Fibroblast of peridontal ligament (primary cell): ENCODE results near the gene PLSCR4.

Experiments used
- DNase-seq: peaks from one replicate; pipeline ENCODE4 v3.0.0-alpha.2; 2010; ENCODE audit errors: extremely low read depth

PLSCR4 gene

DNA sequence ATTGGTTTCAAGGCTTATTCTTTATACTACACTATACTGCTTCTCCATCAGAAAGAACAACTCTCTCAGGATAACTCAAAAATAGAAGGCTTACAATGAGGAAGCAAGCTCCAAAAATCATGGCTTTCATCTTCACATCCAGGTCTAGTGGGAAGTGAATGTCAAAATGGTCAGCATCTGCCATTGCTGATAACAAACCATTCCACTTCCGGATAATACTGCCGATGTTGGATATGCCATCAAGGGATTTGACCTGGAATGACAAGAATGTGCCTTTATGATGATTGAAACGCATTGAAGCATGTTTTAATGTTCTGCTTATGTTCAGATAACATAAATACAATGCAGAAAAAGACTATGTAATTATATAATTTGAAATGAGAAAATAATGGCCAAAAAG is 55.9 kb downstream of the PLSCR4 start:
- DNase-seq: no peak

- DNase-seq: no peak
Observed at GRCh38 chr3:146191051-146191450, 59.9 kb downstream of the PLSCR4 start.

DNA sequence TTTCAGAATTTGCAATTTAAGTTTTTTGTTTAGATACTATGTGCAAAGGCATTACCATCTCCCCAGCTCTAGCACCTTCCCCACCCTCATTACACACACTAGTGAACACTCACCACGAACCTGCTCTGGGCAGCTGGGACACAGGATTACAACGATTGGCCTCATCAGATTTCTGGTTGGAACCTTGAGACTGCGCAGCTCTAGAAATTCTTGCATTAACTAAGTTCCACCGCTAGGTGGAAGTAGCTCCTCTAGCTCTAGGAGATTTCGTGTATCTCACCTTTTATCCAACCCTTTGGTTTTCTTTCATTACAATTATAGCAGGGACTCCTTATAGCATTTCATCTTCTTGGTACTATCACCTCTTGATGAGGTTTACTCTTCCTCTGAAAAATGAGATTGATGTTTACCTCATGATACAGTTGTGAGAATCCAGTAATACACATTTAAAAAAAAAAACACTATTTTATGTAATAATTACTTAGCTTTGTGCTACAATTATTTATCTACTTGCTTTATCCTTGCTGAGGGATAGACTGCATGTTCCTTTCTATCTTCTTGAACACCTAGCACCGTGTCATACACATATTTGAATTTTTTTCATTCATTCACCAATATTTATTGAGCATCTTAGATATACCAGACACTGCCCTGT is 61.3 kb downstream of the PLSCR4 start:
- DNase-seq: peak; percentile 76

- peak; percentile 75 for DNase-seq
Observed at GRCh38 chr3:146187334-146187950, 63.5 kb downstream of the PLSCR4 start.

DNA sequence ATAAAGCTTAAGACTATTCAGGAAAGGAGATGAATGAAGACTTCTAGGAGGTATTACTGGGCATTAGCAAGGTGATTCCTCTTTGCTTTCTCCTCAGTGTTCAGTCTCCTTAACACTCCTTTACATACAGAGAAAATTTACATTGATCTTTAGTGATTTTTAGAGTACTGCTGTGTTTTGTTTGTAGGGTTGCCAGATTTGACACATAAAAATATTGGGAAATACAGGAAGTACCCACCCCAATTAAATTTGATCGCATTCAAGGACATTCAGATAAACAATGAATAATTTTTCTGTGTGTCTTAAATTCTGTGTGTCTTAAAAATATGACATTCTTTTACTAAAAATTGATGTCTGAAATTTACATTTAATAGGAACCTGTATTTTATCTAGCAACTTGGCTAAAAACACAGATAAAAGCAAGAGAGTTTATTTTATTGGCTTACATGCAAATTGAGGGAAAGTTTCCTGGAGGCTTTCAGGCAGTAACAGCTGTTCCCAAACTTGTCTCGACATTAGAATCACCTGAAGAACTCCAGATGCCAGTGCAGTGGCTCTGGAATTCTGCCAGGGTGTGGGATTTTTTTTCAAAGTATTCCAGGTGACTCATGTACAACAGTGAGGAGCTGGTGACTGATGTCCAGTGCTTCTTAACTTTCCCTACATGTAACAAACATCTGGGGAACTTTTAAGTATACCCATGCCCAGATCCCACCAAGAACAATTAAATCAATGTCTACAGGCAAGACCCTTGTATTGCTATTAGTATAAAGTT is 66.5 kb downstream of the PLSCR4 start:
- no peak for DNase-seq

DNA sequence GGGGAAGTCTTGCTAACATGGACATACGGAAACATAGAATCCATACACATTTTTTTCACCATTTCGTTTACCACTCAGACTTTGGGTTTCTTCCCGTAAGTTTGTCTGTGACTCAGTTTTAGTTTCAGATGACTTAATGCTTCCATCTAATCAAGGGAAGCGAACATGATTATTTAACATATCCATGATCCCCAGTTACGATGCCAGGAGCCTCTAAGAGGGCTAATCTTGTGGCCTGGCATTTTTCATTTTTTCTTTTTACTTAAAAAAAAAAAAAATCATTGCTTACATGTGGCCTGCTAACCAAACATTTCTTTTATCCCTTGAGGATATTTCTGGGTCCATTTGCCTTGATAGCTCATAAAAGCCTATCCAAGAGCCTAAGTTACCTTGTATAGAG is 69.7 kb downstream of the PLSCR4 start:
- DNase-seq: peak; percentile 96

- no peak for DNase-seq
Observed at GRCh38 chr3:146180376-146180775, 70.5 kb downstream of the PLSCR4 start.

DNA sequence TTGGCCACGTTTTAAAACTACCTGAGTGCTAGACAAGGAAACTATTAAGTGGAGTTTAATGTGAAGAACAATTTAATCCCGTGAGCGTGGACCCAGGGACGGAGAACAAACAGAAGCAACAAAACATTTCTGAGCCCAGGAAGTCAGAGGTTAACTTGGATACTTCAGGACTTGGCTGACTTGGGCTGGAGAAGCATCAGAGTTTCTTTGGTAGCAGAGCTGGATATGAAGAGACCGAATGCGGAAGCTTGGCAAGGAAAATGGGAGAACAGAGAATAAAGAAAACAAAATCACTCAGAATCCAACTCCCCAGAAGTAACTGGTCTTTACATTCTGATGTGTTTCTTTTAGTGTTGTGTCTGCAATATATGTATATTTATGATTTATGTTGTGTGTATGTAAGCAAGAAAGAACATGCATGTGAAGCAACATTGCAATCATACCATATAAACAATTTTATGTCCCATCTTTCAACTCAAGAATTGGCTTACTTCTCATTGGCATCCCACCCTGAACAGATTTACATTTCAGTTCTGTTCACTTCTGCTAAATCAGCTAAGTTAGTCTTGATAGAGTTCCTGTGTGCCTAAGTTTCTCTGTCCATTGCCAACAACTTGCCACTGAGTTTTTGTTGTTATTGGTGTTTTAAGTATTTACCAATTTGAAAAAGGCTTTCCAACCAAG is 72.8 kb downstream of the PLSCR4 start:
- no peak for DNase-seq

DNA sequence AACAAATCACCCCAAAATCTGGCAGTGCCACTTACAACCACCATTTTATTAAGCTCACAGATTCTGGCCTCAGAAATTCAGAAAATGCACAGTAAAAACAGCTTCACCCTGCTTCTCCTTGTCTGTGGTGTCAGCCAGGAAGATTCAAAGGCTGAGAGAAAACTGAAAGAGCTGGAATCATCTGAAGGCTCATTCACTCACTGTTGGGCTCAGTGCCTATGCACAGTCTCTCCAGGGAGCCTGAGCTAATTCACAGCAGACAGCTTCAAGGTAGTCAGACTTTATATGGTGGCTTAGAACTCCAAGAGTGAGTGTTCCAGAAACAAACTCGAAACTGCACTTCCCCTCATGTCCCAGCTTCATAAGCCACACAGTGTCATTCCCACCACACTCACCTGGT is 73.4 kb downstream of the PLSCR4 start:
- peak; percentile 77 for DNase-seq

GRCh38 chr3:146177072-146177471 is 73.8 kb downstream of the PLSCR4 start:
- DNase-seq: no peak

DNA sequence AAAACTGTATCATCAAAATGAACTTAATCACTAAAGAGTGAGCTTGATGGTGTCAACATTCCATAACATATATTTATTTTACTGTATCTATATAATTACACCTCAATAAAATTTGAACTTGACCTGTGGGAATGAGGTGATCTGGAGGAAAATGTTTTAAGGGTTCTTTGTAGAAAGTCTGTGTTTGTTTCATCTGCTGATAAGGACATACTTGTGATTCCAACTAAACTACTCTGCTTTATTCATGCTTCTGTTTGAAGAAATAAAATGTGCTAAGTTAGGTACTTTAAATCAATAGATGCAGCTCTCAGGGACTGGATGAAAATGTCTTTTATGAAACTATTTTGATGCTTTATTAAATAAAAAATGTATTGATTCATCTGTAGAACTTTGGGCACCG is 78.3 kb downstream of the PLSCR4 start:
- no peak for DNase-seq

GRCh38 chr3:146170591-146170990 is 80.3 kb downstream of the PLSCR4 start:
- no peak for DNase-seq

GRCh38 chr3:146169891-146170290 is 81.0 kb downstream of the PLSCR4 start:
- no peak for DNase-seq

- DNase-seq: peak; percentile 72
Observed at GRCh38 chr3:146166826-146167225, 84.1 kb downstream of the PLSCR4 start.

GRCh38 chr3:146166415-146166821 is 84.5 kb downstream of the PLSCR4 start:
- DNase-seq: peak; percentile 91

- DNase-seq: no peak
Observed at GRCh38 chr3:146165877-146166276, 85.0 kb downstream of the PLSCR4 start.

DNA sequence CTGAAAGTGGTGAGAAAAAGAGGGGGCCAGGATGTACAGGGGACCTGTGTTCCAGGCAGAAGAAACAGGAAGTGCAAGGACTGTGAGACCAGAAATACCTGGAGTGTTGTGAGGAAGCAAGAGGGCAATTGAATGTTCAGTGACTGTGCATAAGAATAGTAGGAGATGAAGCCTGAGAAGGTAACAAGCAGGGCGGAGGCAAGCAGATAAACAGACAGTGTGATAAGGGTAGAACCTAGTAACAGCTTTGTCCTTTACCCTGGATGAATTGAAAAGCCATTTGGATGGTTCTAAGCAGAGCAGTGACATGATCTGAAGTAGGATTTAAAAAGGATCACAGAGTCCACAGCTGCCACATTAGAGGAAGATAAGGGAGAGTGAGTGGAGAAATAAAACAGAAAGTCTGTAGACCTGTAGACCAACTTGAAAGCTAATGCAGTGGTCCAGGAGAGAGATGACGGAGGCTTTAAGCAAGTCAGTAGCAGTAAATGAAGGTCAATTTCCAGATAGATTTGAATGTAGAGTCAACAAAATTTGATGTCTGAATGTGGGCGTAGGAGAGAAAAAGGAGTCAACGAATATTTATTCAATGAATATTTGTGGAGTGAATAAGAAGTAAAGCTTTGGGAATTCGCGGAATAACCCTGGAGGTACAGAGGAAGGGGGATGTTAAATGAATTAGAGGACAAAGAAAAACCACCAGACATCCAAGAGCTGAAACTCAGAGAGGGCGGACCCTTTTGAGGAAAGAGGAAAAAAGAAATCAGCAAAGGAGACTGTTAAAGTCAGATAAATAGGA is 85.7 kb downstream of the PLSCR4 start:
- DNase-seq: peak; percentile 82

- no peak for DNase-seq
Observed at GRCh38 chr3:146164506-146164905, 86.4 kb downstream of the PLSCR4 start.

DNA sequence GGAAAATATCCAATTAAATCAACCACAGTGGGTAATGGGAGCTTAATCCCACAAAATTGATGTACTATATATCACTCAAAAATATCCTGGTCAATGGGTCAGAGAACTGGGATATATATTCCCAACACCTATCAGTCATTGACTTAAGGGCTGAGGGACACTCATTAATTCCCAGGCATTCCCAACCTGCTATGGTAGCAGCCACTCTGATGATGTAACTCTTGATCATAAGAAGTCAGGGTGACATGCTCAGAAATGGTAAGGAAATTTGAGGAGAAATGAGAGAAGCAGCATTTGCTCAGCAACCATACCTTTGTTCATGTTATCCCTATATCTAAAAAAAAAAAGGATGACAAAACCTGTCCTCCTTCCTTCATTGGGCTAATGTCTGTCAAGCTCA is 86.8 kb downstream of the PLSCR4 start:
- DNase-seq: no peak

DNA sequence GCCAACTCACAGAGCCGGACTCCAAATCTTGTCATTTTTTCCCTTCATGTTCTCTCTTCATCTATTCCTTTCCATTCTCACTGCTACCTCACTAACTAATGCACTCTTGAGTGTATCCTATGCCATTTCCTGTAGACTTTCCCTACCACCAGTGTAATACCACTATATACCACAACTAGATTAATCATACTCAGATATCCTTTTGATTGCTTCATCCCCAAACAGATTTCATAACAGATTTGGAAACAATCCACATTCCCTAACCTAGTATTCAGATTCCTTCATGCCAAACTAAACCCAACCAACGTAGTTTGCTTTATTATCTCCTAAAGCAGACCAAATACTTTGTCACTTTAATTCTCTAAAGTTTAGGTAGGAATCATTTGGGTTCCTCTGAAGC is 87.3 kb downstream of the PLSCR4 start:
- peak; percentile 99 for DNase-seq

GRCh38 chr3:146162561-146162960 is 88.3 kb downstream of the PLSCR4 start:
- no peak for DNase-seq

DNA sequence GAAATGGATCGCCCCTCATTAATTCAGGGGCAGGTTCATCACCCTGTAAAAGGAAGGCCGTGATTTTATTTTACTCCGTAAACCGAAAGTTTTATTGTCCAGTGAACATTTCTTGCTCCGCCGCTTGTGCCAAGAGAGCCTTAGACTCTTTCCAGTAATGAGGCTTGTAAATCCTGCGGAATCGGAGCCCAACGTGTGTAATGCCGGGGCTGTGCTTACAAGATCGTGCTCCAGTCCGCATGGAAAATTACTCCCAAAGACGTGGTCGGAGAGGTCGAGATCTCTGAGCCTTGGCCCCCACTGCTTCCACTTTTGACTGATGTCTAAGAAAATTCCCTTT is 89.3 kb downstream of the PLSCR4 start:
- peak; percentile 77 for DNase-seq
